Globus pallidus (tissue), 1 donor: ENCODE measurements around the gene GALNT6.

ENCODE experiments used
- DNase-seq: peaks from one replicate; pipeline ENCODE4 v3.0.0-alpha.2; 2015; ENCODE audit warnings: low spot score

GALNT6 gene

GRCh38 chr12:51405801-51406207 lies 14.6 kb upstream of the GALNT6 start:
- DNase-seq = no peak

- no peak for DNase-seq
Observed at GRCh38 chr12:51404627-51405026, 13.4 kb upstream of the GALNT6 start.

GRCh38 chr12:51403681-51404136 lies 12.5 kb upstream of the GALNT6 start:
- no peak for DNase-seq

DNA sequence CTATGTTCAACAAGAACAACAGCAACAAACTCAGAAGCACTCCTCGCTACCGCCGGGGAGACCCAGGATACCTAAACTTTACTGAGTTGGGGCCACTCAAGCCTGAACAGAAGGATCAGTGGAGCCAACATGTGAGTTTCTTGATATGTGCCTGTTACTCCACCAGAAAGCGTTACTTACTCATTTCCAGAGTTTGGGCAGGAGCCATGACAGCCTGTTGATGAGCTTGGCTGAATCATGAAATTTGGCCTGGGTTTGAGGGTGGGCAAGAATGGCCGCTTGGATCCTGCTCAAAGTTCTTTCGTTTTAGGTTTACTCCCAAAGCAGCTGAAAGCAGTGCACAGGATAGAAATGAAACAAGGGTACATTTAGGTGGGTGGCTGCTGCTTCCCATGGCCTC lies 12.0 kb upstream of the GALNT6 start:
- DNase-seq = no peak

GRCh38 chr12:51401900-51402299 lies 10.7 kb upstream of the GALNT6 start:
- DNase-seq = no peak

- no peak for DNase-seq
Observed at GRCh38 chr12:51401486-51401885, 10.3 kb upstream of the GALNT6 start.

GRCh38 chr12:51401020-51401419 lies 9.8 kb upstream of the GALNT6 start:
- no peak for DNase-seq

- DNase-seq = no peak
Observed at GRCh38 chr12:51399891-51400290, 8.7 kb upstream of the GALNT6 start.

DNA sequence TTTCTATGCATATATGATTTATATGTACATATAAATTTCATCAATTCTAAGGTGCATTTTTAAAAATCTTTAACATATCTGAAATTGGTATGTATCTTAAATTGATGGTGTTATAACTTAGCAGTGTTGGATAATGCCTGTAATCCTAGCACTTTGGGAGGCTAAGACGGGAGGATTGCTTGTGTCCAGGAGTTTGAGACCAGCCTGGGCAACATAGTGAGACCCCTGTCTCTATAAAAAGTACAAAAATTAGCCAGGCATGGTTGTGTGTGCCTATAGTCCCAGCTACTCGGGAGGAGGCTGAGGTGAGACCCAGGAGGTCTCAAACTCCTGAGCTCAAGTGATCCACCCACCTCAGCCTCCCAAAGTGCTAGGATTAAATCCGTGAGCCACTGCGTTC lies 6.5 kb upstream of the GALNT6 start:
- no peak for DNase-seq

DNA sequence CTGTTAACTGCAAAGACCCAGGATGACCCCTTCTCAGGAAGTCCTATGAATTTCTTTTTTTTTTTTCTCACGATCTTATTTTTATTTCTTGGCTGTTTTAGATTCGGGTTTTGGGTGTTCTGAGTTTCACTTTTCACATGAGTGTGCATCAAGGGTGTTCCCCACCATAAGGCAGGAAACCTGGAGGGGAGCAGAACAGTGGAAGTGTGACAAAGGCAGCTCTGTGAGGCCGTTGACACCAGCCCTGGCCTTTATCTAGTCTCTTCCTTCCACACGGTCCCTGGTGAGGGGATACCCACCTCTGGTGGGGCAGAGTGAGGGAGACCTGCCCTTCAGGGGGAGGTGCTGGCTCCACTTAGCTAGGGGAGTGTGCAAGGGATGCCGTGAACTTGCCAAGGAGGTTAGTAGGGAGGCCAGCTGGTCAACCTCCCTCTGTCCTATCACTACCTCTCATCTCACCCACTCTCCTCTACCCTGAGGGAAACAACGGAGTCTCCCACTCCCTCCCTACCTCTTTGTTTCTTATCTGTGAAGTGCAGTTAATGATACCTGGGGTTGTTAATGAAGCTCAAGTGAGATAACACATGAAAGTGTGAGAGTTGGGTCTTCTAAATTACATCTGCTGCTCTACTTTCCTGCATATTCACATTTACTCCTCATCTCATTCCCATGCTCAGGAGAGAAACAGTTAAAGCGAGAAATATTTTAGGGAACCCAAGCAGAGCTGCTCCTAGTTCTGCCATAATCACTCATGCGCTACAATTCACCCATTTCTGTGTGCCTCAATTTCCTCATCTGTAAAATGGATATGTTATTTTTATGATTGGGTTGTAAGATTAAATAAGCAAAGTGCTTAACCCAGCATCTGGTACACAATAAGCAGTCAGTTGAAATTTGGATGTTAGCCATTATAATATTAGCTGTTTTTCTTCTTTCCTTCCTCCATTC lies 4.4 kb upstream of the GALNT6 start:
- DNase-seq = no peak

- no peak for DNase-seq
Observed at GRCh38 chr12:51393676-51394545, 2.7 kb upstream of the GALNT6 start.

GRCh38 chr12:51392556-51393237 lies 1.5 kb upstream of the GALNT6 start:
- no peak for DNase-seq

DNA sequence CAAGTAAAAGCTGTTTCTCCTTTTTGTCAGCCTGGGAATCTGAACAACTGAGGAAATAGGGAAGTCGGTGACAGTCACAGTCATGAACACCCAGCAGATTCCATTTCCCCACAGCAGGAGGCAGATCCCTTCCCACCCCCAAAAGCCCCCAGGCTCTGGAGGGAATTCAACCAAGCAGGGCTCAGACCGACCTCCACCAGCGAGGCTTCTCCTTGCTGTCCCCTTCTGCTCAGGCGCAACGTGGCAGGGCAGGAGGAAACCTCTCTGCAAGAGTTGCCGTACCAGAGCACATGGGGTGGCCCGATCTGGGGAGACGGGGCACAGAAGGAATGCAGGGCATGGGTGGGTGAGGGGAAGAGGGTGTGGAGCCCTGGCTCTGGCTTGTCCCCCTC lies 319 bp downstream of the GALNT6 start:
- DNase-seq = peak; percentile 67

GRCh38 chr12:51390457-51390856 lies 749 bp downstream of the GALNT6 start:
- DNase-seq = no peak

DNA sequence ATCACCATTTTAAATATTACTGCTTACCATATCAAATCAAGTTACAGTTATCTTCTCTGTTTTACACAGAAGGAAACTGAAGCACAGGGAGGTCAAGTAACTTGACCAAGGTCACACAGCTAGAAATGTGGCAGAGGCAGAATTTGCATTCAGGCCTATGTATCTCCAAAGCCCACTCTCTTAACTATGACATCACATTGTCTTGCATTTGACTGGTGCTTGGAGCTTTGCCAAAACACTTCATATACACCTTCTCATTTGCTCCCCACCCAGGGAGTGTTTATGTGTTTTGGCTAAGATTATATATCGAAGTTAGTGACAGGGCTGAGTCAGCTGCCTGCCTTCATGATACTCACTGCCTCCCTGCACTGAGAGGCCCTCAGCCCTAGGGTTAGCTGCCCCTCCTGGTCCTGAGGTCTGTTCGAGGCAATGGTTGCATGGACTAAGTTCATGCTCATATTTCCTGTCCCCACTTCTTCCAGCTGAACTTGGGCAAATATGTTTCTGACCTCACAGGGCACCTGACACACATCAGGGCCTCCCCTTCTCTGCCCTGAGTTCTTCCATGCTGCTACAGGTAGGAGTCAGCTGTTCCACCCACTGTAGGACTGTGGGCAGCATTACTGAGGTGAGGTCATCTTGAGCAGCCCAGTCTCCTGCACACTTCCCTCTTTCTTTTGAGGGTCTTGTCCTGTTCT lies 1.8 kb downstream of the GALNT6 start:
- no peak for DNase-seq

DNA sequence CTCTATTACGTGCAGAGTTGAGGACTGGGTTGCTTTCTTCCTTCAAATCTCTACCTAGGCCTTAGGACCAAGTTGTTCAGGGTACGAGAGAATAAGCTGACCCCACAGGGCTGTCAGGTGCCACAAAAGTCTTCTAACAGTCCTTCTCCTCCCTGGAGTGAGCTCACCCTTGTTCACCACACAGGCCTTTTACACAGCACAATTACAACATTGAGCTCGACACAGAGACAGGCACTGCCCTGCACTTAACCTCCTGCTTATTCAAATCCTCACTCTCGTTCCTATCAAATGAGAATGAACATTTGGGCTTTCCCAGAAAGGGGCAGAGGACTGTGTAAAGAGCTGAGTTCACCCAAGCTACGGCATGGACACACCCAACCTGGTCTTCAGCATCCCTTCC lies 2.4 kb downstream of the GALNT6 start:
- DNase-seq = peak; percentile 87

- DNase-seq = peak; percentile 71
Observed at GRCh38 chr12:51388069-51388799, 3.0 kb downstream of the GALNT6 start.

- no peak for DNase-seq
Observed at GRCh38 chr12:51386351-51386750, 4.9 kb downstream of the GALNT6 start.

DNA sequence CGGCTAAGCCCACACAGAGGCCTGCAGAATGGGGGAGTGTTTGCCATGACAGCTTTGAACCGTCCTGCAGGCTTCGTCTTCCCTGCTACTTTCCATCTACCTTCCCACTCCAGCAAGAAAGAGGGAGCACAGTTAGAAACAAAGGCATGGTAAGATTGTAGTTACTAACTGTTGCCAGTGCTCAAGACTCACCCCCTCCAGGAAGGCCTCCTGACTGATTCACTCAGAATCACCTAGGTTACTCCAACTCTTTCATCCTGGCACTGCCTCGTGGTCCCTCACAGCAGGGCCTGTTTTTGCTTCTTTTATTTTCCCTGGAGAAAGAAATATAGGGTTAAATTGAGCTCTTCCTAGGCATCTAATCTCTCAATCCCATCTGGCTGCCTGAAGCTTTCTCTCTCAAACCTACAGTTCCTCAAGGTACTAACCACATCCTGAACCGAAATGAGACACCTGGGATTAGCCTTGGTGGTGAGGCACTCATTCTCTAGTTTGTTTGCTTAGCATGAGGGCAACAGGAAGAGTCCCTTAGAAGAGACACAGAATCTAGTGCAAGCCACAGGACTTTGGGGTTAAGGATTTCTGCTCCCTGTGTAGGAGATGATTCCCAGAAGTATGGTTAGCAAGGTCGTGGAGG lies 7.8 kb downstream of the GALNT6 start:
- DNase-seq = no peak

- no peak for DNase-seq
Observed at GRCh38 chr12:51382173-51382572, 9.0 kb downstream of the GALNT6 start.
